HEK293 (cell line): ENCODE measurements around the gene MRC2.

Experiments used
- CTCF ChIA-PET: fragments of 350-600 bp; formaldehyde crosslinking; extraction: SDS; loops from one replicate; lab custom pipeline; 2021; ENCODE audit warnings: antibody characterized with exemption; lab: Yijun Ruan, JAX
- POLR2A ChIA-PET: fragments of 300-600 bp; formaldehyde crosslinking; extraction: SDS; loops from one replicate; lab custom pipeline; 2020; ENCODE audit warnings: antibody characterized with exemption, inconsistent platforms; lab: Yijun Ruan, JAX
- H3K27ac ChIP-seq: fragments of 200-500 bp; sonication (Bioruptor generic); 2 replicates; pipeline ENCODE4 v1.5.1; 2014; ENCODE audit warnings: low read depth, low read length, control low read depth, inconsistent platforms; ENCODE audit errors: extremely low read depth
- H3K36me3 ChIP-seq, 2 experiments: fragments of 200-500 bp in 1 of 2; sonication (Bioruptor generic) in 1 of 2; 1 replicate in 1 of 2; 2 replicates in 1 of 2; pipeline ENCODE4 v1.5.1; 2014 to 2017; ENCODE audit warnings: inconsistent platforms in 2 of 2, low read length in 2 of 2; ENCODE audit not compliant: control insufficient read depth in 2 of 2, insufficient read depth in 1 of 2
- H3K4me1 ChIP-seq: fragments of 200-500 bp; sonication (Bioruptor generic); 2 replicates; pipeline ENCODE4 v1.5.1; 2014; ENCODE audit warnings: mild to moderate bottlenecking, low read length, inconsistent platforms; ENCODE audit not compliant: control insufficient read depth, insufficient read depth
- H3K4me3 ChIP-seq: 2 replicates; pipeline ENCODE4 v1.5.1; 2011; ENCODE audit warnings: low read depth, mild to moderate bottlenecking, control low read depth, low read length, moderate library complexity
- H3K9me3 ChIP-seq: fragments of 200-500 bp; sonication (Bioruptor generic); 2 replicates; pipeline ENCODE4 v1.5.1; 2014; ENCODE audit warnings: low read depth, low read length, inconsistent platforms; ENCODE audit not compliant: control insufficient read depth, insufficient read depth
- CTCF ChIP-seq: fragments of 450-650 bp; formaldehyde crosslinking; IDR thresholded peaks from 2 replicates; pipeline ENCODE4 v1.5.1; 2016; ENCODE audit warnings: missing biosample characterization, missing genetic modification characterization
- EGR2 ChIP-seq: fragments of 450-650 bp; formaldehyde crosslinking; IDR thresholded peaks from 2 replicates; pipeline ENCODE4 v1.5.1; 2016; ENCODE audit warnings: low read depth, missing biosample characterization, missing genetic modification characterization
- GLIS1 ChIP-seq: fragments of 450-650 bp; formaldehyde crosslinking; IDR thresholded peaks from 2 replicates; pipeline ENCODE4 v1.5.1; 2016; ENCODE audit warnings: missing biosample characterization, missing genetic modification characterization
- PRDM1 ChIP-seq: fragments of 450-650 bp; formaldehyde crosslinking; IDR thresholded peaks from 2 replicates; pipeline ENCODE4; 2016; ENCODE audit warnings: missing biosample characterization, missing genetic modification characterization
- WT1 ChIP-seq: fragments of 450-650 bp; formaldehyde crosslinking; IDR thresholded peaks from 2 replicates; pipeline ENCODE4 v1.5.1; 2016; ENCODE audit warnings: missing biosample characterization, missing genetic modification characterization
- ZIC2 ChIP-seq: fragments of 450-650 bp; formaldehyde crosslinking; IDR thresholded peaks from 2 replicates; pipeline ENCODE4 v1.5.1; 2016; ENCODE audit warnings: missing biosample characterization, missing genetic modification characterization
- ZNF146 ChIP-seq: fragments of 450-650 bp; formaldehyde crosslinking; IDR thresholded peaks from 2 replicates; pipeline ENCODE4 v1.5.1; 2016; ENCODE audit warnings: missing biosample characterization, missing genetic modification characterization
- ZNF148 ChIP-seq: fragments of 450-650 bp; formaldehyde crosslinking; IDR thresholded peaks from 2 replicates; pipeline ENCODE4 v1.5.0; 2017; ENCODE audit warnings: missing biosample characterization, missing genetic modification characterization, borderline replicate concordance
- ZNF19 ChIP-seq: fragments of 450-650 bp; formaldehyde crosslinking; IDR thresholded peaks from 2 replicates; pipeline ENCODE4; 2016; ENCODE audit warnings: missing biosample characterization, missing genetic modification characterization, low read depth
- ZNF26 ChIP-seq: fragments of 450-650 bp; formaldehyde crosslinking; IDR thresholded peaks from 2 replicates; pipeline ENCODE4 v1.5.1; 2016; ENCODE audit warnings: missing biosample characterization, missing genetic modification characterization
- ZNF274 ChIP-seq, 2 experiments: fragments of 200-500 bp in 1 of 2; fragments of 450-650 bp in 1 of 2; sonication (Bioruptor generic) in 1 of 2; formaldehyde crosslinking in 1 of 2; IDR thresholded peaks; 2 replicates each; pipeline versions ENCODE4 v1.5.1 to v1.6.1; 2014 to 2016; ENCODE audit warnings: borderline replicate concordance in 1 of 2, inconsistent platforms in 1 of 2, low read length in 1 of 2, missing biosample characterization in 1 of 2, missing genetic modification characterization in 1 of 2
- ZNF426 ChIP-seq: fragments of 450-650 bp; formaldehyde crosslinking; IDR thresholded peaks from 2 replicates; pipeline ENCODE4 v1.5.1; 2017; ENCODE audit warnings: missing biosample characterization, missing genetic modification characterization, mild to moderate bottlenecking, inconsistent platforms, moderate library complexity
- ZNF561 ChIP-seq: fragments of 450-650 bp; IDR thresholded peaks from 2 replicates; pipeline ENCODE4 v1.5.1; 2018; ENCODE audit warnings: missing biosample characterization, missing genetic modification characterization, borderline replicate concordance
- ZNF580 ChIP-seq: fragments of 450-650 bp; formaldehyde crosslinking; IDR thresholded peaks from 2 replicates; pipeline ENCODE4 v1.5.1; 2016; ENCODE audit warnings: missing biosample characterization, missing genetic modification characterization
- ZNF626 ChIP-seq: fragments of 450-650 bp; sonication (Bioruptor Pico); formaldehyde crosslinking; IDR thresholded peaks from 2 replicates; pipeline ENCODE4 v1.5.1; 2018; ENCODE audit warnings: missing biosample characterization, missing genetic modification characterization, inconsistent platforms
- ZNF777 ChIP-seq: fragments of 450-650 bp; formaldehyde crosslinking; IDR thresholded peaks from 2 replicates; pipeline ENCODE4 v1.5.1; 2017; ENCODE audit warnings: missing biosample characterization, missing genetic modification characterization, borderline replicate concordance
- ZSCAN4 ChIP-seq: fragments of 450-650 bp; formaldehyde crosslinking; IDR thresholded peaks from 2 replicates; pipeline ENCODE4 v1.5.1; 2017; ENCODE audit warnings: missing biosample characterization, missing genetic modification characterization
- TF ChIP-seq, protein P1 (sequence below): fragments of 450-650 bp; formaldehyde crosslinking; IDR thresholded peaks from 2 replicates; pipeline ENCODE4 v1.5.1; 2016; ENCODE audit warnings: missing biosample characterization, missing genetic modification characterization
- TF ChIP-seq, protein P2 (sequence below): fragments of 450-650 bp; formaldehyde crosslinking; IDR thresholded peaks from 2 replicates; pipeline ENCODE4 v1.5.1; 2016; ENCODE audit warnings: missing biosample characterization, missing genetic modification characterization
- TF ChIP-seq, protein P3 (sequence below): fragments of 450-650 bp; formaldehyde crosslinking; IDR thresholded peaks from 2 replicates; pipeline ENCODE4 v1.5.1; 2017; ENCODE audit warnings: missing biosample characterization, missing genetic modification characterization

Gene MRC2

GRCh38 chr17:62706598-62707424 is 79.3 kb downstream of the MRC2 start:
- TF ChIP-seq CTCF = no peak
- no peak for TF ChIP-seq EGR2 (tag by site-specific recombination)
- no peak for TF ChIP-seq ZNF580 (tag by site-specific recombination)
- TF ChIP-seq, protein P1, sequence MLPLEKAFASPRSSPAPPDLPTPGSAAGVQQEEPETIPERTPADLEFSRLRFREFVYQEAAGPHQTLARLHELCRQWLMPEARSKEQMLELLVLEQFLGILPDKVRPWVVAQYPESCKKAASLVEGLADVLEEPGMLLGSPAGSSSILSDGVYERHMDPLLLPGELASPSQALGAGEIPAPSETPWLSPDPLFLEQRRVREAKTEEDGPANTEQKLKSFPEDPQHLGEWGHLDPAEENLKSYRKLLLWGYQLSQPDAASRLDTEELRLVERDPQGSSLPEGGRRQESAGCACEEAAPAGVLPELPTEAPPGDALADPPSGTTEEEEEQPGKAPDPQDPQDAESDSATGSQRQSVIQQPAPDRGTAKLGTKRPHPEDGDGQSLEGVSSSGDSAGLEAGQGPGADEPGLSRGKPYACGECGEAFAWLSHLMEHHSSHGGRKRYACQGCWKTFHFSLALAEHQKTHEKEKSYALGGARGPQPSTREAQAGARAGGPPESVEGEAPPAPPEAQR (tag by site-specific recombination) = no peak
- no peak for TF ChIP-seq ZNF561
- no peak for TF ChIP-seq WT1 (tag by site-specific recombination)
- no peak for TF ChIP-seq ZNF146 (tag by site-specific recombination)
- TF ChIP-seq ZNF777 (tag by site-specific recombination) = no peak
- no peak for TF ChIP-seq ZNF274 (IDR thresholded peaks at IDR 0.05; ENCODE audit: low read length)
- TF ChIP-seq ZNF274 (tag by site-specific recombination; IDR thresholded peaks at IDR 0.05; ENCODE audit: borderline replicate concordance) = no peak
- TF ChIP-seq, protein P2, sequence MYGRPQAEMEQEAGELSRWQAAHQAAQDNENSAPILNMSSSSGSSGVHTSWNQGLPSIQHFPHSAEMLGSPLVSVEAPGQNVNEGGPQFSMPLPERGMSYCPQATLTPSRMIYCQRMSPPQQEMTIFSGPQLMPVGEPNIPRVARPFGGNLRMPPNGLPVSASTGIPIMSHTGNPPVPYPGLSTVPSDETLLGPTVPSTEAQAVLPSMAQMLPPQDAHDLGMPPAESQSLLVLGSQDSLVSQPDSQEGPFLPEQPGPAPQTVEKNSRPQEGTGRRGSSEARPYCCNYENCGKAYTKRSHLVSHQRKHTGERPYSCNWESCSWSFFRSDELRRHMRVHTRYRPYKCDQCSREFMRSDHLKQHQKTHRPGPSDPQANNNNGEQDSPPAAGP = no peak
- TF ChIP-seq ZSCAN4 (tag by site-specific recombination) = no peak
- TF ChIP-seq GLIS1 (tag by site-specific recombination) = no peak
- TF ChIP-seq ZNF148 (tag by site-specific recombination) = no peak
- Histone ChIP-seq H3K36me3 (no peaks in the 10 kb centered on the region), H3K4me1 (peaks cover 3% of the 10 kb centered on the region), H3K9me3 (no peaks in the 10 kb centered on the region), H3K4me3 (no peak overlapping the region), H3K27ac (no peak overlapping the region)
- POLR2A ChIA-PET = no interaction called here
- CTCF ChIA-PET = interaction anchor here (0.6 to 1.1 kb wide), 3 partner anchors 169 to 289 kb away, joined by 3 to 4 read pairs (median 3); no protein-coding TSS in a partner anchor

DNA sequence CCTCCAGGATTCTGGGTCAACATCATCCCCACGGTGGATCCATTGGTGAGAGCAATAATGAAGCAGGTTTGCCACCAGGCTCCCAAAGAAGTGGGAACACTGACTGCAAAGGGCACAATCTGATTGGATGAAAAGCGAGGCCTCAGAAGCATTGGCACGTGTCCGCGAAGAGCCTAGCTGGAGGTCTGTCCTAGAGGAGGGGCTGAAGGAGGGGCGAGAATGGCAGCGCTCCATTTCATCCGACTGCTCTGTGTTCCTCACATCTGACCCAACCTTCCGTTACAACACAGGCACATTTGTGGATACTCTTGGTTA is 79.9 kb downstream of the MRC2 start:
- ChIA-PET CTCF (no interaction called here), POLR2A (no interaction called here)
- TF ChIP-seq ZNF19 (tag by site-specific recombination) (no peak), ZIC2 (no peak), ZNF146 (tag by site-specific recombination) (no peak), ZNF426 (no peak), PRDM1 (no peak), ZNF26 (tag by site-specific recombination) (no peak), ZNF626 (tag by site-specific recombination) (no peak)
- TF ChIP-seq, protein P3, sequence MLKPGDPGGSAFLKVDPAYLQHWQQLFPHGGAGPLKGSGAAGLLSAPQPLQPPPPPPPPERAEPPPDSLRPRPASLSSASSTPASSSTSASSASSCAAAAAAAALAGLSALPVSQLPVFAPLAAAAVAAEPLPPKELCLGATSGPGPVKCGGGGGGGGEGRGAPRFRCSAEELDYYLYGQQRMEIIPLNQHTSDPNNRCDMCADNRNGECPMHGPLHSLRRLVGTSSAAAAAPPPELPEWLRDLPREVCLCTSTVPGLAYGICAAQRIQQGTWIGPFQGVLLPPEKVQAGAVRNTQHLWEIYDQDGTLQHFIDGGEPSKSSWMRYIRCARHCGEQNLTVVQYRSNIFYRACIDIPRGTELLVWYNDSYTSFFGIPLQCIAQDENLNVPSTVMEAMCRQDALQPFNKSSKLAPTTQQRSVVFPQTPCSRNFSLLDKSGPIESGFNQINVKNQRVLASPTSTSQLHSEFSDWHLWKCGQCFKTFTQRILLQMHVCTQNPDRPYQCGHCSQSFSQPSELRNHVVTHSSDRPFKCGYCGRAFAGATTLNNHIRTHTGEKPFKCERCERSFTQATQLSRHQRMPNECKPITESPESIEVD (tag by site-specific recombination) = no peak
- TF ChIP-seq, all 188 proteins: peak for 0

More for the DNA sequence above, 79.9 kb downstream of the MRC2 start:
- no peak overlapping the region for H3K4me3 ChIP-seq
- H3K27ac ChIP-seq = no peak overlapping the region
- H3K36me3 ChIP-seq = no peaks in the 10 kb centered on the region
- no peaks in the 10 kb centered on the region for H3K9me3 ChIP-seq
- peaks cover 3% of the 10 kb centered on the region for H3K4me1 ChIP-seq
